ENCODE results near the gene YOD1. TPM values are rescaled to one million over a fixed set of nuclear protein-coding genes. Genes with fewer than 3 reads are reported as not detected.

YOD1 gene
- total RNA-seq, 4 donors from 2014 or later: 9.0 to 17.5 (median 12.0) TPM

DNA sequence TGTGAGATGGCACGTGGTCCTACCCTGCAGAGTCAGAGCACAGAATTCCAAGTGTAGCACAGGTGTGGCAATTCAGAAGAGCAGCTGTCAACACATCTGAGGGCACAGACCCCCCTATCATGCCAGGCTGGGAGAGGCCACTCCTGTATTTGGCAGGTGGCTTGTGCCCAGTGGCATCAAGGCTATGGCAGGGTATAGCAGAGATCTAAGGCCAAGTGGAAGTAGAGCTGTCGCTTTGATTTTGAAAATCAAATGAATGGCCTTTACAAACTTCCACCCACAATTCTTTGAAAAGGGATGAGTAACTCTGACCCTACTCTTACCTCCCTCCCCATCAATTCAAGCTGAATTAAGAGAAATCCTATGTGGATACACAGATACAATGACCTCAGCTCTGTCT, 31.8 kb downstream of the YOD1 start:
- WGBS, 2 donors (ENCODE audit: low coverage in 1 of 2): 100% methylated on average over 2 of the region's 2 CpGs; no CpG with 5 or more reads in 1 of the 2 donors
- DNase-seq: no peak
- in situ Hi-C loops (cut with MboI; ENCODE audit: low pct_ligation_motif_present in 1 of 4, low pct_unique_long_range_greater_than_20kb in 1 of 4, low sequenced_read_pairs in 3 of 4): no loop called here
- TF ChIP-seq POLR2AphosphoS5 (IDR thresholded peaks at IDR 0.05) (no peak), EP300 (IDR thresholded peaks at IDR 0.05; ENCODE audit: low read depth) (no peak)
- TF ChIP-seq, protein P1, sequence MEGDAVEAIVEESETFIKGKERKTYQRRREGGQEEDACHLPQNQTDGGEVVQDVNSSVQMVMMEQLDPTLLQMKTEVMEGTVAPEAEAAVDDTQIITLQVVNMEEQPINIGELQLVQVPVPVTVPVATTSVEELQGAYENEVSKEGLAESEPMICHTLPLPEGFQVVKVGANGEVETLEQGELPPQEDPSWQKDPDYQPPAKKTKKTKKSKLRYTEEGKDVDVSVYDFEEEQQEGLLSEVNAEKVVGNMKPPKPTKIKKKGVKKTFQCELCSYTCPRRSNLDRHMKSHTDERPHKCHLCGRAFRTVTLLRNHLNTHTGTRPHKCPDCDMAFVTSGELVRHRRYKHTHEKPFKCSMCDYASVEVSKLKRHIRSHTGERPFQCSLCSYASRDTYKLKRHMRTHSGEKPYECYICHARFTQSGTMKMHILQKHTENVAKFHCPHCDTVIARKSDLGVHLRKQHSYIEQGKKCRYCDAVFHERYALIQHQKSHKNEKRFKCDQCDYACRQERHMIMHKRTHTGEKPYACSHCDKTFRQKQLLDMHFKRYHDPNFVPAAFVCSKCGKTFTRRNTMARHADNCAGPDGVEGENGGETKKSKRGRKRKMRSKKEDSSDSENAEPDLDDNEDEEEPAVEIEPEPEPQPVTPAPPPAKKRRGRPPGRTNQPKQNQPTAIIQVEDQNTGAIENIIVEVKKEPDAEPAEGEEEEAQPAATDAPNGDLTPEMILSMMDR (IDR thresholded peaks at IDR 0.05): no peak
- no peaks in the 10 kb centered on the region for H3K27me3 ChIP-seq
- no peak overlapping the region for H3K27ac ChIP-seq
- no peaks in the 10 kb centered on the region for H3K36me3 ChIP-seq
- peaks cover 0 to 11% (median 3%) of the 10 kb centered on the region in 4 donors for H3K4me1 ChIP-seq
- intact Hi-C loops (cut with DNase I; ENCODE audit: low total_unique reads): no loop called here
- H3K9me3 ChIP-seq: no peaks in the 10 kb centered on the region
- no peak overlapping the region for H3K4me3 ChIP-seq

DNA sequence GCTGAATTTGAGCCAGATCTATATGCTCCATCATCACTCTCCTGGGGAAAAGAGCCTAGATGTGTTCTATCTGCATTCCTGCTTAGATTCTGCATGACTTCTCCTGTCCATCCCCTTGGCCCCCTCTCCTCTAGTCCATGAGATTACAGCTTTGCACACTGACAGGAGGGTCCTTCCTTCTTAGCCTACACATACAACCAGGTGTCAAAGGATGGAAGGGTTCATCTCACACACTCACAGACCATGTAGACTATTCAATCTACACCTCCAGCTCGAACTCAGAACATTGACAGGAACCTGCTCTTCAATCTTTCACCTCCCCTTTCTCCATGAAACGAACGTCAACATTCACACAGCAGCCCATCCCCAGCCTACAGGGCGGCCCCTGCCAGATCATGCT, 32.3 kb downstream of the YOD1 start:
- TF ChIP-seq POLR2AphosphoS5 (IDR thresholded peaks at IDR 0.05) (no peak), POLR2A (IDR thresholded peaks at IDR 0.05) (no peak), EP300 (IDR thresholded peaks at IDR 0.05; ENCODE audit: low read depth) (no peak)
- TF ChIP-seq, protein P1 (IDR thresholded peaks at IDR 0.05): no peak
- Histone ChIP-seq H3K27ac (no peak overlapping the region), H3K4me3 (no peak overlapping the region), H3K36me3 (no peaks in the 10 kb centered on the region), H3K9me3 (no peaks in the 10 kb centered on the region), H3K4me1 (peaks cover 0 to 11% (median 3%) of the 10 kb centered on the region in 4 donors), H3K27me3 (no peaks in the 10 kb centered on the region)
- DNase-seq: no peak
- intact Hi-C loops (cut with DNase I; ENCODE audit: low total_unique reads) (no loop called here), in situ Hi-C loops (cut with MboI; ENCODE audit: low pct_ligation_motif_present in 1 of 4, low pct_unique_long_range_greater_than_20kb in 1 of 4, low sequenced_read_pairs in 3 of 4) (no loop called here)
- 60 to 88% methylated on average over 1 to 4 of the region's 4 CpGs for WGBS, 2 donors (ENCODE audit: low coverage in 1 of 2)

DNA sequence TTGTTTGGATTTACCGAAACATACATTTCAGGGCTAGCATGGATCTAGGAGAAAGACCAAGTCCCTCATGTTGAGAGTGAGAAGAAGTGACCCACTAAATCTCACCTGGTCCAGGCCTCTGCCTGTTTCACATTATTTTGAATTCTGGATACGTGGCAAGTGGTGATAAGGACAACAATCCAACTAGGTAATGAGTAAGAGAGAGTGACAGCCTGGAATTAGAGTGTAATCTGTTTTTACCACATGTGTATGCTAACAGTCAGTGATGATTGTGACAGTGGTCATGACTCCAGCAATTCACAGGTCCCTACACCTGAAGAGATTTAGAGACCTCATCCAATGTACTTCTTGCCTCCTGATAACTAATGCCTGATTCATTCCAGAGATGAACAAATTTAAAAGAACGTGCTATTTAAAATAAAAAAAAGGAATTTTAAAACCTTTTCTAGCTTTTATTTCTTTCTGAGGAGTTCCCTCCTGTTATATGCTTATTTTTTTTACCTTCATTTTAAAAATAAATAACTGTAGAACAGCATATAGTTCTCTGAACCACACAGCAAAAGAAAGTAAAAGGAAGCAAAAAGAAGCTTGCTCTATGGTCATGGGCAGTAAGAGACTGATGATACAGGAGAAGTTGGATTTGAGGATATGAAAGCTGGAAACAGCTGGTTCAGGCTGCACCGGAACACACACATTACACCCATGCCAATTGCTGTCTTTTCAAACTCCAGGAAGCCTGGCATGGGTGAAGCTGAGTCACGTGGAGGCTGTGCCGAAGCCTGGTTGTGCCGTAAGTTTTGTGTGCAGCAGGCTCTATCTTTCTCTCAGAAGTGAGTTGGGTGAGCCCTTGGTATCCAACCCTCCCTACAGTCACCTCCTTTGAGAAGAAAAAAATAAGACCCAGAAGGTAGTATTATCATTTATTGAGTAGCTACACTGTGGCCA, 33.1 kb downstream of the YOD1 start:
- intact Hi-C loops (cut with DNase I; ENCODE audit: low total_unique reads): no loop called here
- TF ChIP-seq POLR2A (IDR thresholded peaks at IDR 0.05) (no peak), EP300 (IDR thresholded peaks at IDR 0.05; ENCODE audit: low read depth) (no peak), POLR2AphosphoS5 (IDR thresholded peaks at IDR 0.05) (no peak)
- TF ChIP-seq, protein P1 (IDR thresholded peaks at IDR 0.05): no peak
- H3K4me3 ChIP-seq: no peak overlapping the region
- H3K4me1 ChIP-seq: peaks cover 0 to 11% (median 3%) of the 10 kb centered on the region in 4 donors
- H3K36me3 ChIP-seq: no peaks in the 10 kb centered on the region
- DNase-seq: no peak
- in situ Hi-C loops (cut with MboI; ENCODE audit: low pct_ligation_motif_present in 1 of 4, low pct_unique_long_range_greater_than_20kb in 1 of 4, low sequenced_read_pairs in 3 of 4): no loop called here
- WGBS, 2 donors (ENCODE audit: low coverage in 1 of 2): 49 to 68% methylated on average over 4 to 7 of the region's 7 CpGs
- H3K27ac ChIP-seq: no peak overlapping the region
- no peaks in the 10 kb centered on the region for H3K27me3 ChIP-seq
- no peaks in the 10 kb centered on the region for H3K9me3 ChIP-seq

DNA sequence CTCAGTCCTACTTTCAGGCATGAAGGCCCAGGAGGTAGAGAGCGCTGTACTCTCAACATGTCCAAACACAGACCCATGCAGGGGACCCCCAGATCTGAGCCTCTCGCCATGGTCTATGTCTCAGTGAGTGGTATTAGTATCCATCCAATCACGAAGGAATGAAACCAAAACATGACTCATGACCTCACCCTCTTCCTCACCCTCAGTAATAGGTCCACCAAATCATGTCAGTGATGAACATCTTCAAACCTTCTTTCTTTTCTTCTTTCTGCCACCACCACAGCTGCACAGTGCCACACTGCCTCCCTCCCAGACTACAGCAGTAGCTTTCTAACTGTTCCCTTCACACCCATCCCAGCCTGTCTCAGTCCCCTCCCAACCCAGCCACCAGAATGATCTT, 35.2 kb downstream of the YOD1 start:
- H3K4me3 ChIP-seq: no peak overlapping the region
- H3K9me3 ChIP-seq: no peaks in the 10 kb centered on the region
- no peaks in the 10 kb centered on the region for H3K36me3 ChIP-seq
- peaks cover 0 to 11% (median 3%) of the 10 kb centered on the region in 4 donors for H3K4me1 ChIP-seq
- in situ Hi-C loops (cut with MboI; ENCODE audit: low pct_ligation_motif_present in 1 of 4, low pct_unique_long_range_greater_than_20kb in 1 of 4, low sequenced_read_pairs in 3 of 4) (no loop called here), intact Hi-C loops (cut with DNase I; ENCODE audit: low total_unique reads) (no loop called here)
- H3K27me3 ChIP-seq: no peaks in the 10 kb centered on the region
- H3K27ac ChIP-seq: no peak overlapping the region
- 57 to 83% methylated on average over 1 to 3 of the region's 3 CpGs for WGBS, 2 donors (ENCODE audit: low coverage in 1 of 2)
- DNase-seq: no peak
- TF ChIP-seq POLR2AphosphoS5 (IDR thresholded peaks at IDR 0.05) (no peak), EP300 (IDR thresholded peaks at IDR 0.05; ENCODE audit: low read depth) (no peak), POLR2A (IDR thresholded peaks at IDR 0.05) (no peak)
- TF ChIP-seq, protein P1 (IDR thresholded peaks at IDR 0.05): no peak
